ENCODE measurements around the gene SH3PXD2A. TPM values are rescaled to one million over a fixed set of nuclear protein-coding genes. Genes with fewer than 3 reads are reported as not detected.

The SH3PXD2A gene
- total RNA-seq, 2 experiments from 2014 or later = 8.6 TPM

GRCh38 chr10:103562383-103562782 is 293.0 kb downstream of the SH3PXD2A start:
- ChIA-PET POLR2A (no interaction called here), CTCF (interaction anchor here (0.6 kb wide), 1 partner anchor 977 kb away, joined by 4 read pairs; no protein-coding TSS in a partner anchor)

GRCh38 chr10:103560886-103561285 is 294.5 kb downstream of the SH3PXD2A start:
- CTCF ChIA-PET = interaction anchor here (0.8 kb wide), 1 partner anchor 125 kb away, joined by 3 read pairs; no protein-coding TSS in a partner anchor
- POLR2A ChIA-PET = no interaction called here

- ChIA-PET CTCF (no interaction called here), POLR2A (no interaction called here)
These were observed 295.6 kb downstream of the SH3PXD2A start for GRCh38 chr10:103559776-103560175.

- ChIA-PET CTCF (interaction anchor here (0.7 kb wide), 1 partner anchor 116 kb away, joined by 3 read pairs; no protein-coding TSS in a partner anchor), POLR2A (no interaction called here)
These were observed 296.5 kb downstream of the SH3PXD2A start for GRCh38 chr10:103558911-103559310.

- ChIA-PET POLR2A (no interaction called here), CTCF (no interaction called here)
These were observed 297.9 kb downstream of the SH3PXD2A start for GRCh38 chr10:103557455-103557854.

GRCh38 chr10:103556383-103557007 is 298.9 kb downstream of the SH3PXD2A start:
- POLR2A ChIA-PET = no interaction called here
- CTCF ChIA-PET = interaction anchor here (1.6 kb wide), 1 partner anchor 76 kb away, joined by 4 read pairs; no protein-coding TSS in a partner anchor

- POLR2A ChIA-PET = no interaction called here
- CTCF ChIA-PET = interaction anchor here (1.6 kb wide), 1 partner anchor 76 kb away, joined by 4 read pairs; no protein-coding TSS in a partner anchor
These were observed 299.7 kb downstream of the SH3PXD2A start for GRCh38 chr10:103555712-103556111.

- ChIA-PET CTCF (interaction anchor here (1.6 kb wide), 1 partner anchor 77 kb away, joined by 4 read pairs; no protein-coding TSS in a partner anchor), POLR2A (no interaction called here)
These were observed 300.1 kb downstream of the SH3PXD2A start for GRCh38 chr10:103555325-103555649.

GRCh38 chr10:103554488-103555324 is 300.7 kb downstream of the SH3PXD2A start:
- POLR2A ChIA-PET = no interaction called here
- CTCF ChIA-PET = interaction anchor here (1.6 to 1.8 kb wide), 2 partner anchors 9 to 77 kb away, joined by 4 to 7 read pairs; no protein-coding TSS in a partner anchor

GRCh38 chr10:103553743-103554487 is 301.5 kb downstream of the SH3PXD2A start:
- CTCF ChIA-PET = interaction anchor here (1.8 kb wide), 1 partner anchor 10 kb away, joined by 7 read pairs; no protein-coding TSS in a partner anchor

GRCh38 chr10:103552856-103553742 is 302.3 kb downstream of the SH3PXD2A start:
- POLR2A ChIA-PET = no interaction called here
- CTCF ChIA-PET = interaction anchor here (0.9 to 1.8 kb wide), 3 partner anchors 11 to 102 kb away, joined by 3 to 7 read pairs (median 3); no protein-coding TSS in a partner anchor

More at GRCh38 chr10:103553743-103554487, 301.5 kb downstream of the SH3PXD2A start:
- POLR2A ChIA-PET = interaction anchor here (0.5 kb wide), 1 partner anchor 132 kb away, joined by 9 read pairs; no protein-coding TSS in a partner anchor

- ChIA-PET CTCF (interaction anchor here (0.9 to 1.2 kb wide), 2 partner anchors 13 to 101 kb away, joined by 3 read pairs; no protein-coding TSS in a partner anchor), POLR2A (no interaction called here)
These were observed 303.5 kb downstream of the SH3PXD2A start for GRCh38 chr10:103551619-103552602.

GRCh38 chr10:103550229-103550628 is 305.1 kb downstream of the SH3PXD2A start:
- ChIA-PET POLR2A (no interaction called here), CTCF (no interaction called here)

GRCh38 chr10:103549349-103549685 is 306.1 kb downstream of the SH3PXD2A start:
- ChIA-PET POLR2A (interaction anchor here (0.5 kb wide), 1 partner anchor 116 kb away, joined by 3 read pairs; no protein-coding TSS in a partner anchor), CTCF (no interaction called here)

GRCh38 chr10:103548581-103549348 is 306.6 kb downstream of the SH3PXD2A start:
- ChIA-PET POLR2A (interaction anchor here (0.5 kb wide), 1 partner anchor 115 kb away, joined by 3 read pairs; no protein-coding TSS in a partner anchor), CTCF (no interaction called here)

GRCh38 chr10:103548006-103548405 is 307.4 kb downstream of the SH3PXD2A start:
- CTCF ChIA-PET = no interaction called here
- POLR2A ChIA-PET = no interaction called here

- ChIA-PET POLR2A (interaction anchor here (0.5 kb wide), 1 partner anchor 1577 kb away, joined by 5 read pairs; no protein-coding TSS in a partner anchor), CTCF (no interaction called here)
These were observed 307.9 kb downstream of the SH3PXD2A start for GRCh38 chr10:103547391-103547946.
